ENCODE data around the gene ITGB3BP. TPM values are rescaled to one million over a fixed set of nuclear protein-coding genes. Genes with fewer than 3 reads are reported as not detected.
"Not testable (repeated sequence)": the region's sequence is repeated elsewhere in the genome, so short reads cannot be mapped to it uniquely, and the experiment has no call there.

ITGB3BP gene
- total and polyA plus RNA-seq, 2 of the 8 experiments (the other 6 are each of a cell fraction or from before 2014, with no cell fraction given), result 17.6 to 49.1 TPM

- H2AFZ ChIP-seq (ENCODE audit: low read length); H4K5ac ChIP-seq (ENCODE audit: insufficient read length, low read depth, low read length); H2BK5ac ChIP-seq (ENCODE audit: low read depth, low read length); H4K8ac ChIP-seq (ENCODE audit: extremely low read depth, insufficient read depth, low read length); H3K79me2 ChIP-seq (ENCODE audit: control insufficient read depth in 1 of 2, insufficient read depth in 2 of 2, low read length in 2 of 2); H3K4ac ChIP-seq (replicated peaks; ENCODE audit: insufficient read length, low read depth, low read length); H3K27me3 ChIP-seq (replicated peaks in 1 of 4; ENCODE audit: control insufficient read depth in 3 of 4, extremely low read depth in 1 of 4, insufficient read depth in 3 of 4, low read length in 3 of 4); H3K9ac ChIP-seq (replicated peaks in 1 of 4; ENCODE audit: extremely low read depth in 1 of 4, low read depth in 3 of 4, low read length in 3 of 4); H3K23me2 ChIP-seq (ENCODE audit: low read depth, low read length); H3K18ac ChIP-seq (ENCODE audit: extremely low read depth, low read length); H2BK15ac ChIP-seq (ENCODE audit: low read length); H3K79me1 ChIP-seq (ENCODE audit: low read depth, low read length); H3K9me3 ChIP-seq (ENCODE audit: insufficient read depth in 2 of 2, low read depth in 1 of 2, low read length in 1 of 2); H2BK12ac ChIP-seq (ENCODE audit: low read depth, low read length); DNase-seq (ENCODE audit: low read depth in 1 of 2, low spot score in 2 of 2); H2BK20ac ChIP-seq (ENCODE audit: low read length); POLR2A ChIA-PET (ENCODE audit: partially characterized antibody); H3K4me1 ChIP-seq (replicated peaks in 1 of 4; ENCODE audit: control insufficient read depth in 3 of 4, insufficient read depth in 4 of 4, low read length in 3 of 4); H4K20me1 ChIP-seq (replicated peaks in 1 of 2; ENCODE audit: control insufficient read depth in 1 of 2, insufficient read depth in 2 of 2, low read length in 2 of 2); FAIRE-seq; H2BK120ac ChIP-seq (replicated peaks; ENCODE audit: low read depth, low read length); H3K14ac ChIP-seq (ENCODE audit: insufficient read length); H3K23ac ChIP-seq (ENCODE audit: insufficient read length); H2AK5ac ChIP-seq (ENCODE audit: low read depth, low read length); H3K56ac ChIP-seq (replicated peaks; ENCODE audit: insufficient read length, low read depth, low read length); H3K27ac ChIP-seq (ENCODE audit: low read depth, low read length); H3K4me2 ChIP-seq (ENCODE audit: insufficient read depth in 1 of 2, low read depth in 2 of 2, low read length in 2 of 2); H3K36me3 ChIP-seq (ENCODE audit: control insufficient read depth in 2 of 4, insufficient read depth in 4 of 4, low read length in 3 of 4); H3K4me3 ChIP-seq (ENCODE audit: extremely low read depth in 1 of 4, insufficient read depth in 2 of 4, low read depth in 3 of 4, low read length in 4 of 4); H4K91ac ChIP-seq (replicated peaks; ENCODE audit: insufficient read length, low read length): not testable (repeated sequence)
- WGBS, 2 experiments (ENCODE audit: extremely low coverage in 1 of 2, insufficient coverage in 1 of 2, insufficient read length in 1 of 2, insufficient replicate concordance in 2 of 2, low coverage in 1 of 2, low lambda C conversion rate in 2 of 2, missing lambda C conversion rate in 1 of 2), result 88% methylated on average over 1 of the region's 1 CpG; no CpG with 5 or more reads in 1 of the 2 experiments
- CTCF ChIA-PET (ENCODE audit: partially characterized antibody), result interaction anchor here (1.0 to 1.8 kb wide), 3 partner anchors 9 to 60 kb away, joined by 3 to 4 read pairs (median 4); no protein-coding TSS in a partner anchor
Measured at GRCh38 chr1:63420746-63421145, 102.3 kb downstream of the ITGB3BP start.

Data from H1 (cell line).